K562 (cell line): ENCODE measurements around the gene PWWP2A. TPM values are rescaled to one million over a fixed set of nuclear protein-coding genes. Genes with fewer than 3 reads are reported as not detected.

Experiments
- ATAC-seq: fragments of 200-7000 bp; cut with Tn5 transposase; 3 replicates; pipeline ENCODE4 v1.9.1; 2020; ENCODE audit warnings: moderate library complexity
- BruUV-seq: library from RNA; stranded (reverse); fragments of 400-500 nt; replicated peaks from 2 replicates; lab custom pipeline; 2021; lab: Mats Ljungman, UMichigan
- CTCF ChIA-PET: fragments of 300-600 bp; formaldehyde crosslinking; extraction: SDS; loops from one replicate; lab custom pipeline; 2021; ENCODE audit warnings: low intra/inter-chr PET ratio; lab: Yijun Ruan, JAX
- POLR2A ChIA-PET: fragments of 300-600, 350-650 bp; sonication (Branson Sonifier 250); formaldehyde crosslinking; extraction: SDS; loops from one replicate; lab custom pipeline; 2021; ENCODE audit warnings: antibody characterized with exemption, inconsistent platforms; lab: Yijun Ruan, JAX
- DNase-seq, 4 experiments: peaks; one replicate each; pipeline versions ENCODE4 v3.0.0 to v3.0.0-alpha.2; 2011 to 2018; ENCODE audit warnings: low spot score in 3 of 4, mixed read lengths in 3 of 4; ENCODE audit errors: extremely low read depth in 1 of 4
- FAIRE-seq: peaks from 2 replicates; lab custom pipeline; 2011; peaks lifted over from hg19 to GRCh38; lab: Jason Lieb, UNC
- H2AFZ ChIP-seq: 2 replicates; pipeline ENCODE4 v1.6.0; 2011; ENCODE audit warnings: low read depth, low read length, control low read depth, inconsistent platforms
- H3K27ac ChIP-seq: fragments of 200-600 bp; 3 replicates; pipeline ENCODE4 v1.8.0; 2011; ENCODE audit warnings: low read depth, mild to moderate bottlenecking, control low read depth, inconsistent platforms, low read length, moderate library complexity, mixed read lengths; ENCODE audit errors: extremely low read depth
- H3K27me3 ChIP-seq, 2 experiments: fragments of 300-600 bp in 1 of 2; 2 replicates in 1 of 2; 3 replicates in 1 of 2; pipeline versions ENCODE4 v1.6.0 to v1.8.0; 2011; ENCODE audit warnings: inconsistent platforms in 2 of 2, low read length in 2 of 2, mild to moderate bottlenecking in 1 of 2, mixed read lengths in 1 of 2, moderate library complexity in 1 of 2; ENCODE audit not compliant: control insufficient read depth in 2 of 2, insufficient read depth in 2 of 2
- H3K36me3 ChIP-seq: fragments of 300-600 bp; 3 replicates; pipeline ENCODE4 v1.8.0; 2011; ENCODE audit warnings: mild to moderate bottlenecking, low read length, inconsistent platforms; ENCODE audit not compliant: control insufficient read depth, insufficient read depth
- H3K4me1 ChIP-seq, 2 experiments: fragments of 200-600 bp in 1 of 2; replicated peaks in 1 of 2; 2 replicates in 1 of 2; 3 replicates in 1 of 2; pipeline versions ENCODE4 v1.5.1 to v1.8.0; 2011; ENCODE audit warnings: inconsistent platforms in 2 of 2, low read length in 2 of 2, mild to moderate bottlenecking in 1 of 2, mixed read lengths in 1 of 2, moderate library complexity in 1 of 2; ENCODE audit not compliant: control insufficient read depth in 2 of 2, insufficient read depth in 2 of 2
- H3K4me2 ChIP-seq: 2 replicates; pipeline ENCODE4 v1.6.1; 2011; ENCODE audit warnings: low read length, control low read depth, inconsistent platforms, mixed read lengths; ENCODE audit not compliant: insufficient read depth
- H3K4me3 ChIP-seq: fragments of 200-600 bp; sonication (generic), shearing (Covaris generic); 2 replicates; pipeline ENCODE4 v1.5.1; 2016; ENCODE audit warnings: control low read depth, inconsistent platforms
- H3K79me2 ChIP-seq: fragments of 200-600 bp; 3 replicates; pipeline ENCODE4 v1.8.0; 2011; ENCODE audit warnings: low read length, inconsistent platforms; ENCODE audit not compliant: control insufficient read depth, insufficient read depth
- H3K9ac ChIP-seq, 2 experiments: 2 replicates each; pipeline versions ENCODE4 v1.6.0 to v1.6.1; 2011; ENCODE audit warnings: low read depth in 2 of 2, low read length in 2 of 2, control low read depth in 1 of 2, inconsistent platforms in 1 of 2, mild to moderate bottlenecking in 1 of 2, mixed read lengths in 1 of 2; ENCODE audit not compliant: insufficient read depth in 1 of 2
- H3K9me1 ChIP-seq: one replicate; pipeline ENCODE4 v1.6.0; 2011; ENCODE audit warnings: inconsistent platforms, mild to moderate bottlenecking, low read length, moderate library complexity; ENCODE audit not compliant: control insufficient read depth, insufficient read depth
- H3K9me3 ChIP-seq: replicated peaks from 2 replicates; pipeline ENCODE4 v1.5.1; 2011; ENCODE audit warnings: low read depth, low read length, inconsistent platforms; ENCODE audit not compliant: control insufficient read depth, insufficient read depth
- H4K20me1 ChIP-seq: replicated peaks from 2 replicates; pipeline ENCODE4 v1.6.1; 2011; ENCODE audit warnings: low read length, inconsistent platforms, mixed read lengths; ENCODE audit not compliant: control insufficient read depth, insufficient read depth
- CHD2 ChIP-seq: IDR thresholded peaks from 2 replicates; pipeline ENCODE4 v1.6.1; 2011; ENCODE audit warnings: low read depth, low read length
- MAFG ChIP-seq: fragments of 450-650 bp; conservative IDR thresholded peaks from 2 replicates; pipeline ENCODE4 v1.6.1; 2016; ENCODE audit warnings: missing genetic modification characterization, missing compliant biosample characterization
- ZNF121 ChIP-seq: sonication (generic); formaldehyde crosslinking; conservative IDR thresholded peaks from 2 replicates; pipeline ENCODE4 v1.8.0; 2022; ENCODE audit warnings: missing genetic modification reagents
- WGBS: fragments of 100-300 bp; shearing (Covaris generic); methylation state at CpG from one replicate; pipeline ENCODE4 v1.1.6; 2016; ENCODE audit warnings: low coverage, mixed read lengths; ENCODE audit not compliant: insufficient coverage; ENCODE audit errors: missing lambda C conversion rate; 5-methylcytosine and 5-hydroxymethylcytosine counted together
- in situ Hi-C: fragments of 300-500 bp; cut with MboI; formaldehyde crosslinking; loops from 4 replicates; pipeline ENCODE4 v1.15.0; 2018; ENCODE audit warnings: inconsistent platforms, mixed read lengths
- intact Hi-C: fragments of 100-400 bp; cut with micrococcal nuclease; formaldehyde crosslinking; loops from 2 replicates; pipeline ENCODE4 v1.14.2; 2022
- polyA plus RNA-seq, 8 experiments: library from polyadenylated mRNA; depleted of rRNA in 4 of 8; stranded (reverse) in 5 of 8; unstranded in 3 of 8; fragments of >200 nt; fragmentation: Nextera tagmentation in 2 of 8; fragmentation: Illumina TruSeq in 1 of 8; extraction: Ambion mirVana in 2 of 8; extraction: Trizol in 1 of 8; gene quantifications; 2 replicates each; pipeline versions ENCODE4 v1.2.1 to v1.2.3, GENCODE V29; 2011 to 2014; ENCODE audit warnings: inconsistent platforms in 1 of 8, missing spikeins in 1 of 8
- total RNA-seq, 7 experiments: library from RNA; depleted of rRNA in 6 of 7; stranded (reverse); fragments of >200 nt in 6 of 7; fragmentation: Illumina TruSeq in 2 of 7; extraction: Trizol in 2 of 7; gene quantifications; 2 replicates each; pipeline versions ENCODE4 v1.2.1 to v1.2.3, GENCODE V29; 2011 to 2021; ENCODE audit warnings: low replicate concordance in 1 of 7
- TF ChIP-seq, protein P1 (sequence below): fragments of 200-600 bp; sonication (generic); IDR thresholded peaks from one replicate; pipeline ENCODE4 v1.6.1; 2012; ENCODE audit warnings: mild to moderate bottlenecking, low read depth, low read length, inconsistent platforms

The PWWP2A gene
- total and polyA plus RNA-seq, 9 of the 15 experiments (the other 6 are each of a cell fraction or from before 2014, with no cell fraction given): 2.7 to 26.3 (median 14.6) TPM

GRCh38 chr5:160162910-160163309 is 43.7 kb upstream of the PWWP2A start:
- POLR2A ChIA-PET: interaction anchor here (0.6 kb wide), 1 partner anchor 314 kb away, joined by 3 read pairs; no protein-coding TSS in a partner anchor
- Histone ChIP-seq H2AFZ (no peak overlapping the region), H3K27ac (no peak overlapping the region), H3K36me3 (no peaks in the 10 kb centered on the region), H3K9me1 (no peaks in the 10 kb centered on the region), H3K9me3 (no peaks in the 10 kb centered on the region), H3K27me3 (peaks cover 26 to 55% of the 10 kb centered on the region in 2 experiments), H3K4me3 (no peak overlapping the region), H3K4me2 (no peak overlapping the region), H3K79me2 (no peaks in the 10 kb centered on the region), H4K20me1 (no peaks in the 10 kb centered on the region), H3K4me1 (peaks cover 8 to 14% of the 10 kb centered on the region in 2 experiments; a peak in 4 of 5 replicates), H3K9ac (no peak overlapping the region)
- intact Hi-C loops: no loop called here
- TF ChIP-seq ZNF121 (CRISPR knock-in tag): peak; percentile 83
- no peak for TF ChIP-seq MAFG
- in situ Hi-C loops: no loop called here
- ATAC-seq (no peak), DNase-seq (no peak), FAIRE-seq (no peak)
- CTCF ChIA-PET: no interaction called here
- WGBS: 15% methylated on average over 7 of the region's 7 CpGs
- BruUV-seq: no TSS peak

DNA sequence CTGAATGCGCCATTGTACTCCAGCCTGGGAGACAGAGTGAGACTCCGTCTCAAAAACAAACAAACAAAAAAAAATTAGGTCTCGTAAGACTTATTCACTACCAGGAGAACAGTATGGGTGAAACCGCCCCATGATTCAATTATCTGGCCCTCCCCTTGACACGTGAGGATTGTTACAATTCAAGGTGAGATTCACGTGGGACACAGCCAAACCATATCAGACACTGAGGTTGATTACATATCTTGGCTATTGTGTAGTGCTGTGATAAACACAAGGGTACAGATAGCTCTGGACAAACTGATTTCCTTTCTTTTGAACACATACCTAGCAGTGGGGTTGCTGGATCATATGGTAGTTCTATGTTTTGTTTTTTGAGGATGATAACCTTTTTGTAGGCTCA is 42.4 kb upstream of the PWWP2A start:
- in situ Hi-C loops: no loop called here
- H2AFZ ChIP-seq: no peak overlapping the region
- peaks cover 30 to 54% of the 10 kb centered on the region in 2 experiments for H3K27me3 ChIP-seq
- no peaks in the 10 kb centered on the region for H3K9me1 ChIP-seq
- H3K79me2 ChIP-seq: no peaks in the 10 kb centered on the region
- no peak overlapping the region for H3K9ac ChIP-seq
- no TSS peak for BruUV-seq
- 18% methylated on average over 6 of the region's 6 CpGs for WGBS
- POLR2A ChIA-PET: no interaction called here
- DNase-seq: no peak
- H3K4me2 ChIP-seq: no peak overlapping the region
- H3K9me3 ChIP-seq: no peaks in the 10 kb centered on the region
- no peak for ATAC-seq
- no peak for FAIRE-seq
- CTCF ChIA-PET: no interaction called here
- no peaks in the 10 kb centered on the region for H3K36me3 ChIP-seq
- H4K20me1 ChIP-seq: no peaks in the 10 kb centered on the region
- intact Hi-C loops: no loop called here
- H3K27ac ChIP-seq: no peak overlapping the region
- peaks cover 8 to 14% of the 10 kb centered on the region in 2 experiments; a peak in 4 of 5 replicates for H3K4me1 ChIP-seq
- no peak overlapping the region for H3K4me3 ChIP-seq
- TF ChIP-seq, protein P1, sequence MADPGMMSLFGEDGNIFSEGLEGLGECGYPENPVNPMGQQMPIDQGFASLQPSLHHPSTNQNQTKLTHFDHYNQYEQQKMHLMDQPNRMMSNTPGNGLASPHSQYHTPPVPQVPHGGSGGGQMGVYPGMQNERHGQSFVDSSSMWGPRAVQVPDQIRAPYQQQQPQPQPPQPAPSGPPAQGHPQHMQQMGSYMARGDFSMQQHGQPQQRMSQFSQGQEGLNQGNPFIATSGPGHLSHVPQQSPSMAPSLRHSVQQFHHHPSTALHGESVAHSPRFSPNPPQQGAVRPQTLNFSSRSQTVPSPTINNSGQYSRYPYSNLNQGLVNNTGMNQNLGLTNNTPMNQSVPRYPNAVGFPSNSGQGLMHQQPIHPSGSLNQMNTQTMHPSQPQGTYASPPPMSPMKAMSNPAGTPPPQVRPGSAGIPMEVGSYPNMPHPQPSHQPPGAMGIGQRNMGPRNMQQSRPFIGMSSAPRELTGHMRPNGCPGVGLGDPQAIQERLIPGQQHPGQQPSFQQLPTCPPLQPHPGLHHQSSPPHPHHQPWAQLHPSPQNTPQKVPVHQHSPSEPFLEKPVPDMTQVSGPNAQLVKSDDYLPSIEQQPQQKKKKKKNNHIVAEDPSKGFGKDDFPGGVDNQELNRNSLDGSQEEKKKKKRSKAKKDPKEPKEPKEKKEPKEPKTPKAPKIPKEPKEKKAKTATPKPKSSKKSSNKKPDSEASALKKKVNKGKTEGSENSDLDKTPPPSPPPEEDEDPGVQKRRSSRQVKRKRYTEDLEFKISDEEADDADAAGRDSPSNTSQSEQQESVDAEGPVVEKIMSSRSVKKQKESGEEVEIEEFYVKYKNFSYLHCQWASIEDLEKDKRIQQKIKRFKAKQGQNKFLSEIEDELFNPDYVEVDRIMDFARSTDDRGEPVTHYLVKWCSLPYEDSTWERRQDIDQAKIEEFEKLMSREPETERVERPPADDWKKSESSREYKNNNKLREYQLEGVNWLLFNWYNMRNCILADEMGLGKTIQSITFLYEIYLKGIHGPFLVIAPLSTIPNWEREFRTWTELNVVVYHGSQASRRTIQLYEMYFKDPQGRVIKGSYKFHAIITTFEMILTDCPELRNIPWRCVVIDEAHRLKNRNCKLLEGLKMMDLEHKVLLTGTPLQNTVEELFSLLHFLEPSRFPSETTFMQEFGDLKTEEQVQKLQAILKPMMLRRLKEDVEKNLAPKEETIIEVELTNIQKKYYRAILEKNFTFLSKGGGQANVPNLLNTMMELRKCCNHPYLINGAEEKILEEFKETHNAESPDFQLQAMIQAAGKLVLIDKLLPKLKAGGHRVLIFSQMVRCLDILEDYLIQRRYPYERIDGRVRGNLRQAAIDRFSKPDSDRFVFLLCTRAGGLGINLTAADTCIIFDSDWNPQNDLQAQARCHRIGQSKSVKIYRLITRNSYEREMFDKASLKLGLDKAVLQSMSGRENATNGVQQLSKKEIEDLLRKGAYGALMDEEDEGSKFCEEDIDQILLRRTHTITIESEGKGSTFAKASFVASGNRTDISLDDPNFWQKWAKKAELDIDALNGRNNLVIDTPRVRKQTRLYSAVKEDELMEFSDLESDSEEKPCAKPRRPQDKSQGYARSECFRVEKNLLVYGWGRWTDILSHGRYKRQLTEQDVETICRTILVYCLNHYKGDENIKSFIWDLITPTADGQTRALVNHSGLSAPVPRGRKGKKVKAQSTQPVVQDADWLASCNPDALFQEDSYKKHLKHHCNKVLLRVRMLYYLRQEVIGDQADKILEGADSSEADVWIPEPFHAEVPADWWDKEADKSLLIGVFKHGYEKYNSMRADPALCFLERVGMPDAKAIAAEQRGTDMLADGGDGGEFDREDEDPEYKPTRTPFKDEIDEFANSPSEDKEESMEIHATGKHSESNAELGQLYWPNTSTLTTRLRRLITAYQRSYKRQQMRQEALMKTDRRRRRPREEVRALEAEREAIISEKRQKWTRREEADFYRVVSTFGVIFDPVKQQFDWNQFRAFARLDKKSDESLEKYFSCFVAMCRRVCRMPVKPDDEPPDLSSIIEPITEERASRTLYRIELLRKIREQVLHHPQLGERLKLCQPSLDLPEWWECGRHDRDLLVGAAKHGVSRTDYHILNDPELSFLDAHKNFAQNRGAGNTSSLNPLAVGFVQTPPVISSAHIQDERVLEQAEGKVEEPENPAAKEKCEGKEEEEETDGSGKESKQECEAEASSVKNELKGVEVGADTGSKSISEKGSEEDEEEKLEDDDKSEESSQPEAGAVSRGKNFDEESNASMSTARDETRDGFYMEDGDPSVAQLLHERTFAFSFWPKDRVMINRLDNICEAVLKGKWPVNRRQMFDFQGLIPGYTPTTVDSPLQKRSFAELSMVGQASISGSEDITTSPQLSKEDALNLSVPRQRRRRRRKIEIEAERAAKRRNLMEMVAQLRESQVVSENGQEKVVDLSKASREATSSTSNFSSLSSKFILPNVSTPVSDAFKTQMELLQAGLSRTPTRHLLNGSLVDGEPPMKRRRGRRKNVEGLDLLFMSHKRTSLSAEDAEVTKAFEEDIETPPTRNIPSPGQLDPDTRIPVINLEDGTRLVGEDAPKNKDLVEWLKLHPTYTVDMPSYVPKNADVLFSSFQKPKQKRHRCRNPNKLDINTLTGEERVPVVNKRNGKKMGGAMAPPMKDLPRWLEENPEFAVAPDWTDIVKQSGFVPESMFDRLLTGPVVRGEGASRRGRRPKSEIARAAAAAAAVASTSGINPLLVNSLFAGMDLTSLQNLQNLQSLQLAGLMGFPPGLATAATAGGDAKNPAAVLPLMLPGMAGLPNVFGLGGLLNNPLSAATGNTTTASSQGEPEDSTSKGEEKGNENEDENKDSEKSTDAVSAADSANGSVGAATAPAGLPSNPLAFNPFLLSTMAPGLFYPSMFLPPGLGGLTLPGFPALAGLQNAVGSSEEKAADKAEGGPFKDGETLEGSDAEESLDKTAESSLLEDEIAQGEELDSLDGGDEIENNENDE: no peak
- no peak for TF ChIP-seq CHD2
